ENCODE results near the gene PCDHA1. TPM values are rescaled to one million over a fixed set of nuclear protein-coding genes. Genes with fewer than 3 reads are reported as not detected.

Gene PCDHA1
- total RNA-seq, 4 donors from 2014 or later, result not detected

- H3K36me3 ChIP-seq, result no peaks in the 10 kb centered on the region
- no peak overlapping the region for H3K27ac ChIP-seq
- no peaks in the 10 kb centered on the region for H3K9me3 ChIP-seq
- H3K4me1 ChIP-seq, result peaks cover 0 to 55% (median 3%) of the 10 kb centered on the region in 3 donors
- ATAC-seq, result no peak
- TF ChIP-seq CTCF (IDR thresholded peaks at IDR 0.05) (no peak), POLR2AphosphoS5 (IDR thresholded peaks at IDR 0.05) (no peak), EP300 (IDR thresholded peaks at IDR 0.05) (no peak), POLR2A (IDR thresholded peaks at IDR 0.05) (no peak)
- 89 to 93% methylated on average over 1 of the region's 1 CpG for WGBS, 2 donors (ENCODE audit: low coverage in 1 of 2)
- H3K4me3 ChIP-seq, result no peak overlapping the region
- H3K27me3 ChIP-seq, result no peaks in the 10 kb centered on the region
These were observed 176.2 kb downstream of the PCDHA1 start for GRCh38 chr5:140962190-140962589.

GRCh38 chr5:140964356-140964755 lies 178.4 kb downstream of the PCDHA1 start:
- Histone ChIP-seq H3K4me3 (no peak overlapping the region), H3K4me1 (peaks cover 0 to 77% (median 3%) of the 10 kb centered on the region in 3 donors), H3K27ac (peak overlapping the region in 1 of 4 donors; percentile 34), H3K36me3 (no peaks in the 10 kb centered on the region), H3K27me3 (no peaks in the 10 kb centered on the region), H3K9me3 (no peaks in the 10 kb centered on the region)
- ATAC-seq, result no peak
- no peak for TF ChIP-seq CTCF (IDR thresholded peaks at IDR 0.05)
- no peak for TF ChIP-seq POLR2A (IDR thresholded peaks at IDR 0.05)
- TF ChIP-seq EP300 (IDR thresholded peaks at IDR 0.05), result no peak
- no peak for TF ChIP-seq POLR2AphosphoS5 (IDR thresholded peaks at IDR 0.05)
- 56 to 62% methylated on average over 2 to 3 of the region's 3 CpGs for WGBS, 2 donors (ENCODE audit: low coverage in 1 of 2)

- Histone ChIP-seq H3K9me3 (no peaks in the 10 kb centered on the region), H3K27me3 (no peaks in the 10 kb centered on the region), H3K27ac (peak overlapping the region; percentile 67 to 87 (median 86)), H3K4me1 (peaks cover 0 to 80% (median 3%) of the 10 kb centered on the region in 3 donors), H3K36me3 (no peaks in the 10 kb centered on the region), H3K4me3 (peak overlapping the region; percentile 66 to 69)
- peak; percentile 3 for ATAC-seq
- no peak for TF ChIP-seq EP300 (IDR thresholded peaks at IDR 0.05)
- TF ChIP-seq POLR2AphosphoS5 (IDR thresholded peaks at IDR 0.05), result no peak
- TF ChIP-seq CTCF (IDR thresholded peaks at IDR 0.05), result no peak
- TF ChIP-seq POLR2A (IDR thresholded peaks at IDR 0.05), result no peak
- WGBS, 2 donors (ENCODE audit: low coverage in 1 of 2), result 0% methylated on average over 6 of the region's 9 CpGs; no CpG with 5 or more reads in 1 of the 2 donors
These were observed 180.0 kb downstream of the PCDHA1 start for GRCh38 chr5:140965905-140966292.

- peak; percentile 88 for ATAC-seq
- no peaks in the 10 kb centered on the region for H3K27me3 ChIP-seq
- H3K4me1 ChIP-seq, result peaks cover 0 to 78% (median 3%) of the 10 kb centered on the region in 3 donors
- peak within 1 kb of the TSS; percentile 67 to 87 (median 86) for H3K27ac ChIP-seq
- H3K4me3 ChIP-seq, result peak within 1 kb of the TSS; percentile 66 to 69
- no peaks in the 10 kb centered on the region for H3K9me3 ChIP-seq
- no peak for TF ChIP-seq CTCF (IDR thresholded peaks at IDR 0.05)
- no peak for TF ChIP-seq EP300 (IDR thresholded peaks at IDR 0.05)
- no peak for TF ChIP-seq POLR2A (IDR thresholded peaks at IDR 0.05)
- no peak for TF ChIP-seq POLR2AphosphoS5 (IDR thresholded peaks at IDR 0.05)
- no peaks in the 10 kb centered on the region for H3K36me3 ChIP-seq
- 0% methylated on average over 13 of the region's 80 CpGs; no CpG with 5 or more reads in 1 of the 2 donors for WGBS, 2 donors (ENCODE audit: low coverage in 1 of 2)
These were observed 180.6 kb downstream of the PCDHA1 start, which contains the start of gene PCDHAC2 for GRCh38 chr5:140966293-140967225. Gene PCDHAC2 (plus strand): TSS chr5:140966476. CDS start chr5:140966767, 291 bp downstream.
